Measurements from ENCODE around the gene CEP120. TPM values are rescaled to one million over a fixed set of nuclear protein-coding genes. Genes with fewer than 3 reads are reported as not detected.
"Not testable (repeated sequence)": the region's sequence is repeated elsewhere in the genome, so short reads cannot be mapped to it uniquely, and the experiment has no call there.

Gene CEP120
- total and polyA plus RNA-seq, 4 donors: 5.0 to 29.6 (median 12.6) TPM

GRCh38 chr5:123460296-123460729, 37.1 kb upstream of the CEP120 start:
- Histone ChIP-seq H3K27ac (ENCODE audit: low read depth in 1 of 2, low read length in 1 of 2) (no peak overlapping the region), H3K9me3 (ENCODE audit: control insufficient read depth in 4 of 4, insufficient read depth in 3 of 4, low read length in 3 of 4) (no peaks in the 10 kb centered on the region), H3K27me3 (ENCODE audit: control insufficient read depth in 3 of 3, insufficient read depth in 3 of 3, low read length in 2 of 3) (no peaks in the 10 kb centered on the region), H3K9ac (ENCODE audit: insufficient read depth in 1 of 2, low read length in 2 of 2) (no peak overlapping the region), H3K4me3 (no peak overlapping the region), H3K4me1 (ENCODE audit: control insufficient read depth in 5 of 5, insufficient read depth in 5 of 5, low read length in 5 of 5) (no peaks in the 10 kb centered on the region), H3K36me3 (ENCODE audit: control insufficient read depth in 4 of 4, insufficient read depth in 4 of 4, low read length in 4 of 4) (no peaks in the 10 kb centered on the region)
- WGBS, 2 donors: 36 to 64% methylated on average over 2 of the region's 2 CpGs
- TF ChIP-seq CTCF (IDR thresholded peaks at IDR 0.05; ENCODE audit: control extremely low read depth, extremely low read depth): no peak
- DNase-seq (no peak), ATAC-seq (ENCODE audit: insufficient read depth, low FRiP score) (no peak)

- H3K36me3 ChIP-seq (ENCODE audit: control insufficient read depth in 4 of 4, insufficient read depth in 4 of 4, low read length in 4 of 4); H3K27ac ChIP-seq (ENCODE audit: low read depth in 1 of 2, low read length in 1 of 2); ATAC-seq (ENCODE audit: insufficient read depth, low FRiP score); H3K9ac ChIP-seq (ENCODE audit: insufficient read depth in 1 of 2, low read length in 2 of 2); H3K9me3 ChIP-seq (ENCODE audit: control insufficient read depth in 4 of 4, insufficient read depth in 3 of 4, low read length in 3 of 4); H3K4me1 ChIP-seq (ENCODE audit: control insufficient read depth in 5 of 5, insufficient read depth in 5 of 5, low read length in 5 of 5); DNase-seq; H3K4me3 ChIP-seq; H3K27me3 ChIP-seq (ENCODE audit: control insufficient read depth in 3 of 3, insufficient read depth in 3 of 3, low read length in 2 of 3): not testable (repeated sequence)
- 80 to 88% methylated on average over 4 of the region's 4 CpGs for WGBS, 2 donors
Observed at GRCh38 chr5:123458994-123459393, 35.8 kb upstream of the CEP120 start.

- TF ChIP-seq CTCF (IDR thresholded peaks at IDR 0.05; ENCODE audit: control extremely low read depth, extremely low read depth): no peak
- no peaks in the 10 kb centered on the region for H3K27me3 ChIP-seq (ENCODE audit: control insufficient read depth in 3 of 3, insufficient read depth in 3 of 3, low read length in 2 of 3)
- no peaks in the 10 kb centered on the region for H3K9me3 ChIP-seq (ENCODE audit: control insufficient read depth in 4 of 4, insufficient read depth in 3 of 4, low read length in 3 of 4)
- DNase-seq (no peak), ATAC-seq (ENCODE audit: insufficient read depth, low FRiP score) (no peak)
- no peak overlapping the region for H3K9ac ChIP-seq (ENCODE audit: insufficient read depth in 1 of 2, low read length in 2 of 2)
- no peaks in the 10 kb centered on the region for H3K36me3 ChIP-seq (ENCODE audit: control insufficient read depth in 4 of 4, insufficient read depth in 4 of 4, low read length in 4 of 4)
- 87 to 94% methylated on average over 1 of the region's 1 CpG for WGBS, 2 donors
- H3K4me1 ChIP-seq (ENCODE audit: control insufficient read depth in 5 of 5, insufficient read depth in 5 of 5, low read length in 5 of 5): peaks cover 0 to under 1% (median 0%) of the 10 kb centered on the region in 5 donors
- H3K27ac ChIP-seq (ENCODE audit: low read depth in 1 of 2, low read length in 1 of 2): no peak overlapping the region
- H3K4me3 ChIP-seq: no peak overlapping the region
Observed at GRCh38 chr5:123456242-123456641, 33.0 kb upstream of the CEP120 start.

GRCh38 chr5:123455640-123456039, 32.4 kb upstream of the CEP120 start:
- DNase-seq: no peak
- no peak for TF ChIP-seq CTCF (IDR thresholded peaks at IDR 0.05; ENCODE audit: control extremely low read depth, extremely low read depth)
- 28 to 58% methylated on average over 2 of the region's 2 CpGs for WGBS, 2 donors

More at GRCh38 chr5:123455640-123456039, 32.4 kb upstream of the CEP120 start:
- Histone ChIP-seq H3K36me3 (ENCODE audit: control insufficient read depth in 4 of 4, insufficient read depth in 4 of 4, low read length in 4 of 4) (no peaks in the 10 kb centered on the region), H3K27me3 (ENCODE audit: control insufficient read depth in 3 of 3, insufficient read depth in 3 of 3, low read length in 2 of 3) (no peaks in the 10 kb centered on the region), H3K9ac (ENCODE audit: insufficient read depth in 1 of 2, low read length in 2 of 2) (no peak overlapping the region), H3K4me3 (no peak overlapping the region), H3K27ac (ENCODE audit: low read depth in 1 of 2, low read length in 1 of 2) (no peak overlapping the region), H3K9me3 (ENCODE audit: control insufficient read depth in 4 of 4, insufficient read depth in 3 of 4, low read length in 3 of 4) (no peaks in the 10 kb centered on the region), H3K4me1 (ENCODE audit: control insufficient read depth in 5 of 5, insufficient read depth in 5 of 5, low read length in 5 of 5) (peaks cover 0 to 6% (median 0%) of the 10 kb centered on the region in 5 donors)
- no peak for ATAC-seq (ENCODE audit: insufficient read depth, low FRiP score)
